Measurements from ENCODE around the gene PTPRN2.
"Not testable (repeated sequence)": the region's sequence is repeated elsewhere in the genome, so short reads cannot be mapped to it uniquely, and the experiment has no call there.

Gene PTPRN2

GRCh38 chr7:158468181-158468580, 119.4 kb downstream of the PTPRN2 start:
- no peak for DNase-seq (ENCODE audit: low read depth in 2 of 2)

DNA sequence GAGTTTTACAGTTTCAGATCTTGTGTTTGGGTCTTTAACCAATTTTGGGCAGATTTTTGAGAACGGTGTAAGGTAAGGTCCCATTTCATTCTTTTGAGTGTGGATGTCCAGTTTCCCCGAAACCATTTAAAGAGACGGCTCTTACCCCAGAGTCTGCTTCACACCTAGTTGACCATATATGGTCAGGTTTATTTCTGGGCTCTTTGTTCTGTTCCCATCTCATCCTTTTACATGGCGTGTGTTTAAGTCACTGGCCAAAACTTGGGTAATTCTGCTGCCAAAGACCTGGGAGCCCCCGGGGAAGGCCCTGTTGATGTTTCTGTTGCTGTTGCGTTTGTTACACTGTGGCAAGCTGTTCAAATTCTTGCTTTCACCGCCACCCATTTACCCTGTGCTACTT, 120.1 kb downstream of the PTPRN2 start:
- no peak for DNase-seq (ENCODE audit: low read depth in 2 of 2)

GRCh38 chr7:158463317-158463716, 124.3 kb downstream of the PTPRN2 start:
- no peak for DNase-seq (ENCODE audit: low read depth in 2 of 2)

DNA sequence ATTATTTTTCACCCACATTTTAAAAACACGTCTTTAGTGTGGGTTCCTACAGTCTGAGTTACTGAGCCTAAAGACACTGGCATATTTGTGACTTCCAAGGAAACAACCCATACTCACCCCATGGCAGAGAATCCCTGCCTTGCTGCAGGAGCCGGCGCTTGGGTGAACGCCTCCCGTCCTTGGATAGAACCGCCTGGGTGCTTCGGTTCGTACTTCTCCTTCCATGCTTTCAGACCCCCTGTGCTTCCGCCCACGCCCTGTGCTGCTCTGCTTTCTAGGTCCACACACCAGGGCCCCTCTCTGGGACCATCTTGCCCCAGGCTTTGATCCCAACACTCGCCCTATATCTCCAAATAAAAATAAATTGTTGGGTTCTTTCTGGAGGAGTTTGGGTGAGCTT, 125.8 kb downstream of the PTPRN2 start:
- no peak for DNase-seq (ENCODE audit: low read depth in 2 of 2)

DNA sequence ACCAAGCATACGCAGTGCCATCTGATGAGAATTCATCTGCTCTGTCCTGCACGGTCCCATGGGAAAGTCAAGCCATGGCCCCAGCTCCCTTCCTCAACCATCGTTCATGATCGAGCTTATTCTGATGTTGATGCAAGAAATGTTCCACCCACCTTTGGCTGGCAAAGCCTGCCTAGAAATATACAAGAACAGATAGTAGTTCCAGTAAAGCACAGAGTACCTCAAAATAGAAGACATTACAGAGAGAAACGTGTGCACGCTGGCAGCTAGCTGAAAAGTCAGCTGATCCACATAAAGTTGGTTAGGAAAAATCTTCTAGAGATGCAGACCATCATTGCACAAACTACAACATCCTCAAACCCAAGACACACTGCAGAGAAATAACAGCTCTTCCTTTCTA, 127.0 kb downstream of the PTPRN2 start:
- DNase-seq (ENCODE audit: low read depth in 2 of 2), result no peak

DNA sequence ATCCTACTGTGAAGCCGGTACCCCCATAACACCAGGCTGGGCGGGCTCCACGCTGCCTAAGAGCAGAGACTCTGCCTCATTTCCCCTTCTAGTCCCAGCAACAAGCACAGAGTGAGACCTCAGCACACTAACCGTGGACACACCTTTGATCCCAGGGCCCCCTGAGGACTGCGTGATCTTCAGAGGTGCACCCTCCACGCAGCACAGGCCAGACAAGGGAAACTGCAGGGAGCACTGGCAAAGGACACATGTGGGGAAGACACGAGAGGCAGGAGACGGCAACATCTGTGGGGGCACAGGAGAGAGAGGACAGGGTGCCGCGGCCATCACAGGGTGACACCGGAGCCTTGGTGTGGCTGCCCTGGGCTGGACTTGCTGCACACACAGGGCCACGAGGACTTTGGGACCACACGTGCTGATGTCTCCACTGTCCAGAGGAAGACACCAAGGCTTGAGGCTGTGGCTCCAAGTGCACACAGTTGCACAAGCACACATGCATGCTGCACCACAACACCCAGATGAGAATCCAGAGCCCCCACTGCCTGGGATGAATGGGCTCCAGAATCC, 128.8 kb downstream of the PTPRN2 start:
- DNase-seq (ENCODE audit: low read depth in 2 of 2), result no peak

DNA sequence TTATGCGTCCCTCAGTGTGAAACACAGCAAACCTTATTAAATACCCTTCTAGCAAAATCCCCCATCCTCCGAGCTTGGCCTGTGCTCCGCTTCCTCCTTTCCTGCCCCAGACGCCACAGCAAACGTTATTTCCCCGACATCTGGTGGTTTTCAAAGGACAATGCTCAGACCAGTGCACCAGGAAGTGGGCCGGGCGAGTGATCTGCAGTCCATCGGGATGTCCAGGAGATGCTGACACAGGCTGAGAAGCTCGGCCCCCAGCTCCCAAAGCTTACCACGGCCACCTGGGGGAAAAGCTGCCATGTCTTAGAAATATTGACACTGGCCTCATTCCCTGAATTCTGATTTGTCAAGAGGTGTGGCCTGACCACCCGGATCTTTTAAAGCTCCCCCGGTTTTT, 129.5 kb downstream of the PTPRN2 start:
- DNase-seq (ENCODE audit: low read depth in 2 of 2), result no peak

- DNase-seq (ENCODE audit: low read depth in 2 of 2), result not testable (repeated sequence)
Measured at GRCh38 chr7:158457586-158457985, 130.0 kb downstream of the PTPRN2 start.

DNA sequence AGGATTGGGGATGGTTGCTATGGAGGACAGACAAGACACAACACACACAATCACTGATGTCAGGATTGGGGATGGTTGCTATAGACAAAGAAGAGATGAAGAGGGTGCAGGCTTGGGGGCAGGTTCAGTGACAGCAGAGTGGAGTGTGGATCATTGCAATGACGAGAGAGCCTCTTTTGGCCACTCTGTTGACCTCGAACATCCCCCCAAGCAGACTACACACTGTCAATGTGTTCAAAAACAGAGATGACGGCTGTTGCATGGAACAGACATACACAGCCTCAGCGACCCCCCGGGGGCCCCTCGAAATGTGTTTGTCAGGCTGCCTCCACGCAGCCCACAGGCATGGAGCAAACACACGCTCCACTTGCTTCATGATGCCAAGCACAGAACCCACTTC, 133.0 kb downstream of the PTPRN2 start:
- no peak for DNase-seq (ENCODE audit: low read depth in 2 of 2)

DNA sequence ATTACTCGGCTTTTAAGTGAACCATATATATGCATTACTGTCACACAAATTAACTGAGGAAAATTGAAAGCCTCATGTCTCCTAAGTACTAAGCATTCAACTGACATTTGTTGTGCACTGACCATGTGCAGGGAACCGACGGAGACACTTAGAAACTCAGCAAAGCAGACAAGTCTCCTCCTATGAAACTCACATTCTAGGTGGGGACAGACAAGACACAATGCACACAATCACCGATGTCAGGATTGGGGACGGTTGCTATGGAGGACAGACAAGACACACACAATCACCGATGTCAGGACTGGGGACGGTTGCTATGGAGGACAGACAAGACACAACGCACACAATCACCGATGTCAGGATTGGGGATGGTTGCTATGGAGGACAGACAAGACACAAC, 134.0 kb downstream of the PTPRN2 start:
- DNase-seq (ENCODE audit: low read depth in 2 of 2), result no peak

DNA sequence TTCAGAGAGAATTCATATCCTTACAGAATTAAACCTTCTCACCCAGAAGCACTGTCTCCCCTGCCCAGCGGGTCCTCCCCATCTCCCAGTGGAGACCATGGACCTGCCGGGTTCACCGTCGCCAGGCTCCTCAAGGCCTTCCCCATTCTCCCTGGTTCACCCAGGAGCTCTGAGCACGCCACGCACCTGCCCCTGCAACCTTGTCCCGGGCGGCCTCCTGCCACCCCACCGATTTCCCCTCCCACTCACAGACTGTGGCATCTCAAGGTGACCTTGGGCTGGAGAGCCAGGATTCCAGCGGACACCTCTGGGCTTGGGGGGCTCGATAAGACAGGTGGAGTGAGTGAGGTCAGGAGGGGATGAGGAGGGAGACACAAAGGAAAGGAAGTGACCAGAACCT, 135.3 kb downstream of the PTPRN2 start:
- DNase-seq (ENCODE audit: low read depth in 2 of 2), result no peak

DNA sequence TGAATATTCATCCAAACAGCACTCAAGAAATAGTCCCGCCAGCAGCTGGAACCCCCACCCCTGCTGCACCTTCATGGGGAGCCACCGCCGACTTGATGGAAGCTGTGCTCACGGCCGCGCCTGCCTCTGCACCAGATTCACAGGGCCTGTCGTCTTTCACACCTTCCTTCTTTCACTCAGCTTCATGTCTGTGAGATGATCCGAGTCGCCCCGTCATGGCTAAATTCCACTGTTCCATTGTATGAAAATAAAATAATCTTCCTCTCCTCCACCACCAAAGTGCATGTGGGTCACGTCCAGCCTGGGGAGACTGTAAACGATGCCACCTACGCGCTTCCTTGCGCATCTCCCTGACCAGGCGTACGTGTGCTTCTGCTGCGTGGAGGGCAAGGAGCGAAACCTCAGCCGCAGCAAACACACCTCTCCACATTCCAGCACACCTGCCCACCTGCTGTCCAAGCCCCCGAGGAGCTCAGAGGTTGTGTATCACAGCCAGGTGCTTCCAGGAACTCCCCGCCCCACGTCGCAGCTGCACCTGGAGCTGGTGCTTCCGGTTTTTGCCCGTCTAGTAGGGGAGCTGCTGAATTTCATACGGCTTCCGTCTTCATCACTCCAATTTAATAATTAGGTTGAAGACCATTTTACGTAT, 137.0 kb downstream of the PTPRN2 start:
- no peak for DNase-seq (ENCODE audit: low read depth in 2 of 2)

- no peak for DNase-seq (ENCODE audit: low read depth in 2 of 2)
Measured at GRCh38 chr7:158449942-158450341, 137.7 kb downstream of the PTPRN2 start.

DNA sequence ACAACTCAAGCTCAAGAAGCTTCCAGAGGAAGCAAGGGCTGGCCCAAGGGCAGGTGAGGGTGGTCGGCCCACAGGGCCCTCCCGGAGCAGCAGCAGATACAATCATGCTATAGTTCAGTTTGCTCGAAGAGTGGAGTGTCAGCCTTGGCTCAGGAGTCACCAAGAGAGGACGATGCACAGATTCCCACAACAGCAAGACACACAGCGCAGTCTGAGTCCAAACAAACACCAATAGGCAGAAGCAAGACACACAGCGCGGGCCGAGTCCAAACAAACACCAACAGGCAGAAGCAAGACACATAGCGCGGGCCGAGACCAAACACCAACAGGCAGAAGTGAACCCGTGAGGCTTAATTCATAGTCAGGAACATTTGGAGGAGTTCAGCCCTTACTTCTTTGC, 138.4 kb downstream of the PTPRN2 start:
- no peak for DNase-seq (ENCODE audit: low read depth in 2 of 2)

GRCh38 chr7:158448430-158449100, 139.1 kb downstream of the PTPRN2 start:
- no peak for DNase-seq (ENCODE audit: low read depth in 2 of 2)

- no peak for DNase-seq (ENCODE audit: low read depth in 2 of 2)
Measured at GRCh38 chr7:158447506-158448171, 140.0 kb downstream of the PTPRN2 start.

DNA sequence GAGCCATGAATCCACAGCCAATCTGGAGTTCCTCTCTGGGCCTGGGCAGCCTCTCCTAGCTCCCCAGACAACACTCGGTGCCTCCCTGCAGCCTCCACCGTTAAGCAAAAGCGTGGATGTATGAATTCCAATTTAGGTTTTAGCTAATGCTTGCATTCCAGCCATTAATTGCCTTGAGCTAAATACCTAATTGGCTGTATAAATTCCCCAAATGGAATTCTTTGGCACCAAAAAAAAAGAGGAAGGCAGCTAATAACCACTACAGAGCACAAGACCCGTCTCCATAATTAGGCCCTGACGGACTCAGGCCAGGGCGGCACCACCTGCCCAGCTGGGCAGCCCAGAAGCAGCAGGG, 140.5 kb downstream of the PTPRN2 start:
- DNase-seq (ENCODE audit: low read depth in 2 of 2), result no peak

DNA sequence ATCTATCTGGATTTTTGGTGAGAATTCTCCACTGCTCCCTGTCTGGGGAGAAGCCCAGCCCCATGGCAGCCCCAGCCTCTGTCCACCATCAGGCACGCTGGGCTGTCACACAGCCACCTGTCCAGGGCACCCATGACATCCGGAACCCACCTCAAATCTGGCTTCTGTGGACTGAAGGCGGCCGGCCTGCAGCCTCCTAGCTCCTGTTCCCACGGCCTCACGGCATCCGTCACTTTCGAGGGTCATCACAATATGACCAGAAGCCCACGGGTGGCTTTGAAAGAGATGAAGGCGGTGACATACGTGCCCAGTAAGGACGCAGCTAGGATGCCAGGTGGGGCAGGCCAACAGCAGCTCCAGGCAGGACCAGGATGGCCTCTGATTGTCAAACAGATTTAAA, 140.9 kb downstream of the PTPRN2 start:
- DNase-seq (ENCODE audit: low read depth in 2 of 2), result no peak

GRCh38 chr7:158446281-158446680, 141.3 kb downstream of the PTPRN2 start:
- DNase-seq (ENCODE audit: low read depth in 2 of 2), result no peak

DNA sequence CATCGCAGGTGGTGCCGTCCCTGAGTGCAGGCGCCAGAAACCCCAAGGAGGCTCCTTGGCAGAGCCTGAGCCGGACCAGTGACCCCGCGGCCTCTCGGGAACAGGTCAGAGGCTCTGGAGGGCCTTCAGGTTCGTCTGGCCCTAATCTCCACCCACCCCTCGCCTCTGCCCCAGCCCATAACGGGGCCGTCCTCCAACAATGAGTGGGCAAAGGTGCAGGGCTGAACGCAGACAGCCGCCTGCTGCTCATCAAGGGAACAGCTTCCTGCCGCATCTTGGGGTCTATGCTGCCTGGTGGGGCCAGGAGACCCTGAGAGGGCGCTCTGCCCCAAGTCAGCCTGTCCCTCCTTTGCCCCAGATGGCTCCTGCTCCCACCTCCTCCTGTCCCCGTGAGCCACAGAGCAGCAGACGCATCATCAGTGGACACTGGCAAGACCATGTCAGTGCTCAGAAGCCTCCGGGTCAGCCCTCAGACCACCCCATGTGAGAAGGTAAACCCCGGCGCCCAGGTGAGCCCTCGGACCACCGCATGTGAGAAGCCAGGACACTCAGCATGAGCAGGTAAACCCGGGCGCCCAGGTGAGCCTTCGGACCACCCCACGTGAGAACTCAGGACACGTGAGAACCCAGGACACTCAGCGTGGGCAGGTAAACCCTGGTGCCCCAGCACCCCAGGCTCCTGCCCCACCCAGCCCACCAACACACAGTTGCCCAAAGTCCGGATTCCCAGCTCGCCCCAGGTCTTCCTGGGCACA, 142.0 kb downstream of the PTPRN2 start:
- no peak for DNase-seq (ENCODE audit: low read depth in 2 of 2)

DNA sequence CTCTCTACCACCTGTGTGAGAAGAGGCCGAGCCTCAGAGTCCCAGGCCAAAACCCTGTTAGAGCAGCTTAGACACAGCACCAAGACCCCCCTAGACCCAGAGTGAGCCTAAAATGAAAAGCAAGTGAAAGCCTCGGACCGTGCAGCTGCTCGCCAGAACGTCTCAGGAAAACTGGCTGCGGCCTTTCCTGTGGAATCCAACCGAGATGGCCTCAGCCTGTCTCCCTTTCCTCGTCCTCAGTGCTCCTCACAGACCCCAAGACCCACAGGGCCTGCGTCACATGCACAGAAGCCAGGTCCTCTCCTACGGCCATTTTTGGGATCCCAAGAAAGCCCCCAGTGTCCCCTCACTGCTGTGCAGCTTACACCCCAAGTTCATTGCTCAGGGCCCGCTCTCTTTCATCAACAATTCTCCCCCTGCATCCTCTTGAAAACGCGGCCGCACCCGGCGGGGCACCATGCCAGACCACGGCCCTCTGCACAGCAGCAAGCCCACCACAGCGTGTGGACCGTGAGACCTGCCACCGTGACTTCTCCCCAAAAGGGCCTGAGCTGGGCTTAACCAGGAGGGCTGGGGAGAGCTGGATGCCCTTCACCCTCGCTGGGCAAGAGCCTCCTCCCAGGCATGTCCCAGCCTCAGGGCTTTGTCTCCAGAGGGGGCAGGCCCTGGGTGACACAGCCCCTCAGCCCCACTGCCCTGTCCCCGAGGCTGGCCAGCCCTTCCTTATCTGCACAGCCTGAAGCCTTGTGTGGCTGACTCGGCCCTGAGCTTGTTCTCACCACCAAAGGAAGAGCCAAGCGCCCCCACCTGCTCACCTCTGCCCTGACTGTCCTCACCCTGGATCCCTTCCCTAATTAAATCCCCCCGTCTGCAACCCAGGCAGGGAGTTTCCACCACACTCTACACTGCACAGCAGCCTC, 142.9 kb downstream of the PTPRN2 start:
- no peak for DNase-seq (ENCODE audit: low read depth in 2 of 2)
